Measurements from ENCODE around the gene ABHD15. TPM values are rescaled to one million over a fixed set of nuclear protein-coding genes. Genes with fewer than 3 reads are reported as not detected.

Gene ABHD15
- polyA plus RNA-seq, 1 donor from 2014 or later, result 0.21 TPM

- Histone ChIP-seq H4K20me1 (ENCODE audit: insufficient read depth) (no peaks in the 10 kb centered on the region), H3K27ac (ENCODE audit: low read length) (no peak overlapping the region), H3F3A (ENCODE audit: insufficient read depth, low read length, poor library complexity, severe bottlenecking) (no peaks in the 10 kb centered on the region), H3K36me3 (ENCODE audit: insufficient read depth, low read length) (no peaks in the 10 kb centered on the region), H3K27me3 (ENCODE audit: insufficient read depth, low read depth, low read length) (no peaks in the 10 kb centered on the region), H3K9me2 (ENCODE audit: insufficient read depth, low read length) (no peaks in the 10 kb centered on the region), H3K9ac (ENCODE audit: low read length) (no peak overlapping the region), H3K79me2 (replicated peaks; ENCODE audit: insufficient read depth, low read length) (no peaks in the 10 kb centered on the region), H3K4me3 (ENCODE audit: low read length) (no peak overlapping the region), H2AFZ (ENCODE audit: low read depth, low read length) (no peak overlapping the region), H3K9me3 (ENCODE audit: low read length) (no peaks in the 10 kb centered on the region), H3K4me2 (ENCODE audit: low read length) (no peak overlapping the region)
- no peak for TF ChIP-seq POLR2AphosphoS5 (IDR thresholded peaks at IDR 0.05)
- no peak for TF ChIP-seq RAD21 (conservative IDR thresholded peaks at IDR 0.05)
- no peak for TF ChIP-seq SMC3 (conservative IDR thresholded peaks at IDR 0.05; ENCODE audit: poor library complexity)
- TF ChIP-seq EP300 (conservative IDR thresholded peaks at IDR 0.05; ENCODE audit: poor library complexity, severe bottlenecking), result no peak
- no peak for TF ChIP-seq TAF1 (IDR thresholded peaks at IDR 0.05; ENCODE audit: low read depth)
- no peak for TF ChIP-seq EZH2 (IDR thresholded peaks at IDR 0.05; ENCODE audit: borderline replicate concordance, insufficient read depth, low read length, poor library complexity, severe bottlenecking)
- TF ChIP-seq REST (IDR thresholded peaks at IDR 0.05; ENCODE audit: borderline replicate concordance), result no peak
Observed at GRCh38 chr17:29557085-29557738, 9.6 kb downstream of the ABHD15 start.

GRCh38 chr17:29555840-29556239, 11.0 kb downstream of the ABHD15 start:
- TF ChIP-seq TAF1 (IDR thresholded peaks at IDR 0.05; ENCODE audit: low read depth) (no peak), SMC3 (conservative IDR thresholded peaks at IDR 0.05; ENCODE audit: poor library complexity) (no peak), POLR2AphosphoS5 (IDR thresholded peaks at IDR 0.05) (no peak), RAD21 (conservative IDR thresholded peaks at IDR 0.05) (no peak), MXI1 (conservative IDR thresholded peaks at IDR 0.05; ENCODE audit: poor library complexity, severe bottlenecking) (no peak), EP300 (conservative IDR thresholded peaks at IDR 0.05; ENCODE audit: poor library complexity, severe bottlenecking) (no peak), REST (IDR thresholded peaks at IDR 0.05; ENCODE audit: borderline replicate concordance) (no peak), EZH2 (IDR thresholded peaks at IDR 0.05; ENCODE audit: borderline replicate concordance, insufficient read depth, low read length, poor library complexity, severe bottlenecking) (no peak)
- TF ChIP-seq, protein P1, sequence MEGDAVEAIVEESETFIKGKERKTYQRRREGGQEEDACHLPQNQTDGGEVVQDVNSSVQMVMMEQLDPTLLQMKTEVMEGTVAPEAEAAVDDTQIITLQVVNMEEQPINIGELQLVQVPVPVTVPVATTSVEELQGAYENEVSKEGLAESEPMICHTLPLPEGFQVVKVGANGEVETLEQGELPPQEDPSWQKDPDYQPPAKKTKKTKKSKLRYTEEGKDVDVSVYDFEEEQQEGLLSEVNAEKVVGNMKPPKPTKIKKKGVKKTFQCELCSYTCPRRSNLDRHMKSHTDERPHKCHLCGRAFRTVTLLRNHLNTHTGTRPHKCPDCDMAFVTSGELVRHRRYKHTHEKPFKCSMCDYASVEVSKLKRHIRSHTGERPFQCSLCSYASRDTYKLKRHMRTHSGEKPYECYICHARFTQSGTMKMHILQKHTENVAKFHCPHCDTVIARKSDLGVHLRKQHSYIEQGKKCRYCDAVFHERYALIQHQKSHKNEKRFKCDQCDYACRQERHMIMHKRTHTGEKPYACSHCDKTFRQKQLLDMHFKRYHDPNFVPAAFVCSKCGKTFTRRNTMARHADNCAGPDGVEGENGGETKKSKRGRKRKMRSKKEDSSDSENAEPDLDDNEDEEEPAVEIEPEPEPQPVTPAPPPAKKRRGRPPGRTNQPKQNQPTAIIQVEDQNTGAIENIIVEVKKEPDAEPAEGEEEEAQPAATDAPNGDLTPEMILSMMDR (IDR thresholded peaks at IDR 0.05; ENCODE audit: poor library complexity, severe bottlenecking), result no peak
- Histone ChIP-seq H3F3A (ENCODE audit: insufficient read depth, low read length, poor library complexity, severe bottlenecking) (no peaks in the 10 kb centered on the region), H3K9ac (ENCODE audit: low read length) (no peak overlapping the region), H3K4me2 (ENCODE audit: low read length) (no peak overlapping the region), H2AFZ (ENCODE audit: low read depth, low read length) (no peak overlapping the region), H3K27me3 (ENCODE audit: insufficient read depth, low read depth, low read length) (no peaks in the 10 kb centered on the region), H3K4me3 (ENCODE audit: low read length) (no peak overlapping the region), H4K20me1 (ENCODE audit: insufficient read depth) (no peaks in the 10 kb centered on the region), H3K9me3 (ENCODE audit: low read length) (no peaks in the 10 kb centered on the region), H3K27ac (ENCODE audit: low read length) (no peak overlapping the region), H3K79me2 (replicated peaks; ENCODE audit: insufficient read depth, low read length) (no peaks in the 10 kb centered on the region), H3K36me3 (ENCODE audit: insufficient read depth, low read length) (no peaks in the 10 kb centered on the region), H3K9me2 (ENCODE audit: insufficient read depth, low read length) (no peaks in the 10 kb centered on the region)
